Fibroblast of upper back skin (primary cell): ENCODE measurements around the gene TNNI3.
A peak's percentile ranks its signal among the peaks of the same experiment; 100 is the strongest.
"Not testable (repeated sequence)": the region's sequence is repeated elsewhere in the genome, so short reads cannot be mapped to it uniquely, and the experiment has no call there.

Source experiments
- DNase-seq: peaks from one replicate; pipeline ENCODE4 v3.0.0-alpha.2; 2013

The TNNI3 gene

GRCh38 chr19:55157064-55157908 is at the start of gene TNNI3:
Gene TNNI3 (minus strand): TSS chr19:55157732. CDS start chr19:55157589, 143 bp downstream.
- no peak for DNase-seq

DNA sequence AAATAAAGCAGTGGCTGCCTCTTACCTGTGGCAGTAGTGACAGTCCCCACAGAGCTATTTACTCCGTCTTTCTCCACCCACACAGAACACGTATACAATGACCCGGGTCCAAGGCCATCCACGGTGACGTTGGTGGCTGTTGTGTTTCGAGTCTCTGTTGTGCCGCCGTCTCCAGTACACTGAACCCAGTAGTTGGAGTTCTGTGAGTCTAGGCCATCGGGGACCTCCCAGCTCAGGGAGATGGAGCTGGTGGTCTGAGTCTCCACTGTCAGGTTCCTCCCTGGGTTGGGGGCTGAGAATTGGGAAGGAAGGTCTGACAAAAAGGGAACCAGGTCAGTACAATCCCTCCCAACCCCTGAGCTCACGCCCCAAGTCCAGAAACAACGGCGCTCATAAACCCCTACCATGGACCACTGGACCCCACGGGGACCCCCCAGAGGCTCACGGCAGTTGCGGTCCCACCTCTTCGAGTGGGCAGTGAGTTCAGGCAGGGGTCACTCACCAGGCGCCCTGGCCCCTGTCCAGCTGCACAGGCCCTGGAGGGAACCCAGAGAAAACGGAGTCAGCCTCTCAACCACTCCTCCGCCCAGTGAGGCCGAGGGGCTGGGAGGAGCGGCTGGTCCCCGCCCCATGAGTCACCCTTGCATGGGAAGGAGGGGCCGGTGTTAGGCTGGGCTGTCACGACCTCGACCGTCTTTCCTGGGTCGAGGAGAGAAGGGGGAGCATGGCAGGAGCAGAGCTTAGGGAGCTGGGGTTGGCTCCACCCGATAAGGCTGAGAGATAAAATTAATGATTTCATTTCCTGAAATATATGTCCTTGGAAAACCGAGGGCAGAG is 49.4 kb upstream of the TNNI3 start:
- peak; percentile 83 for DNase-seq

DNA sequence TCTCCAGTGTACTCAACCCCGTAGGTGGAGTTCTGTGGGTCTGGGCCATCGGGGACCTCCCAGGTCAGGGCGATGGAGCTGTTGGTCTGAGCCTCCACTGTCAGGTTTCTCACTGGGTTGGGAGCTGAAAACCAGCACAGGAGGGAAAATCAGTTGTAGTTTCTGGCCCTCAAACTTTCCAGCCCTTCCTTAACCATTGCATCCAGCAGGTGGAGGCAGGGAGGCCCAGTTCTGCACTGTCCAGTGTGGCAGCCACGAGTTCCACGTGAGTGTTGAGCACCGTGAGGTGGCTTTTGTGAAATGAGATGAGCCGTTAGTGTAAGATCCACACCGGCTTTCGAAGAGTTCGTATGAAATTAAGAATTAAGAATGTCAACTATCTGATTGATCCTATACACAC is 44.7 kb upstream of the TNNI3 start:
- not testable (repeated sequence) for DNase-seq

- DNase-seq, result no peak
Observed at GRCh38 chr19:55199620-55200204, 42.2 kb upstream of the TNNI3 start.

- no peak for DNase-seq
Observed at GRCh38 chr19:55198651-55199050, 41.1 kb upstream of the TNNI3 start.

DNA sequence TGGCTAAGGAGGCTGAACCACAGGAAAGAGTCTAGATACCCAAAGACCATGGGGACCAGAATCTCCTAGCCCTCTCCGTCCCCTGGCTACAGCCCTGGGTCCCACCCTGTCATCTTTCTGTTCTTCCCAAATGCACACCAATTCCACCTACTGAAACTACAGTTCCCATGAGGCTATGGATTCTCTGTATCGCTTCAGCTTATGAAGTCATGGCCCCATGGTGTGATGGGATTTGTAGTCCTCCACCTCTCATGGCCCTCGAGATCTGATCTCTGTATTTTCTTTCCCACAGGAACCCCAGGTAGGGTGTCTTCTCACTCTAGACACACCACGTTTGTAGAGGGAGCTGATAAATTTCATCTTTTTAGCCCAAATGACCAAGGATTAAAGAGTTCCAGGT is 40.0 kb upstream of the TNNI3 start:
- no peak for DNase-seq

DNA sequence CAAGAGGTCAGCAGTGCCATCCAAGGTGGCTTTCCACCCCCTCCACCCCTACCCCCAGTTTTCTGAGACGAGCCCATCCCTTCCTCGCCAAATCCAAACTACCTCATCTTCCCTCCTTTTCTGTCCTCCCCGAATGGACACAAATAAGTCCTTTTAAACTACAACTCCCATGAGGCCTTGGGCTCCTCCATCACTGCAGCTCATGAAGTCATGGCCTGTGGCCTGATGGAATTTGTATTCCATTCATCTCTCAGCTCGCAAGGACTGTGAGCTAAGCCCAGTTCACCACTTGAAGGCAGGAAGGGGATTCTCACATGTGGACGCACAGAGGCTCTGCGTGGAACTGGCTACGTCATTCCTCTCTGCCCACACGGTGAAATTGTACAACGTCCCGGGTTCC is 39.3 kb upstream of the TNNI3 start:
- no peak for DNase-seq

DNA sequence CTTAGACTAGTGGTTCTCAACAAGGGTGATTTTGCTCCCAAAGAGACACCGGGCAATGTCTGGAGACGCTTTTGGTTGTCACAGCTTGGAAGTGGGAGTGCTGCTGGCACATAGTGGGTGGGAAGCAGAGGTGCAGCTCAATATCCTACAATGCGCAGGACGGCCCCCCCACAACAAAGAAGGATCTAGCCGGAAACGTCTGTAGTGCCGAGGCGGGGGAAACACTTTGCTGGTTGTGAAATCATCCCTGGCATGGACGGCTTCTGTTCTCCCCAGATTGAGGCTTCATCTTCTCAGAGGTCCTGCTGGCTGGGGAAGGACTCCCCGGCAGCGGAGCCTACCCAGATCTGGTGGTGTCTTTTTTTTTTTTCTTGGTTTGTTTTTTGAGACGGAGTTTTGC is 35.9 kb upstream of the TNNI3 start:
- DNase-seq, result no peak

- DNase-seq, result peak; percentile 79
Observed at GRCh38 chr19:55189403-55189835, 31.9 kb upstream of the TNNI3 start.

- DNase-seq, result no peak
Observed at GRCh38 chr19:55188625-55189024, 31.1 kb upstream of the TNNI3 start.

DNA sequence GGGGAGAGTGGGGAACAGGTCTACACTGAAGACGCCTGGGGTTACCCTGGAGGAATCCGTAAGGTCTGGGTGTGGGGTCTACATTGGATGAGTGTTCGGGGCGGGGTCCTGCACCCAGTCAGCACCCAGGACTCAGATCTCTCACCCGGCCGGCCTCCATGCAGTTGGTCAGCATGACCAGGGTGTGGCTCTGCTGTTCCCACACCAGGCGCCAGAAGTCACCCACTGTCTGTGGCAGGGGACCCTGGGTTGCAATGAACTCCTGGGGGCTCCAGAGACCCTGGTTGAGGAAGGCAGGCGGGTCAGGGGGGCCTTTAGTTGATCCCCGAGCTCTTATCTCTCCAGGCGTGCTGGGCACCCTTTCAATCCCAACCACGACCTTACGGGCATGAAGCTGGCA is 28.5 kb upstream of the TNNI3 start:
- no peak for DNase-seq

- no peak for DNase-seq
Observed at GRCh38 chr19:55181740-55182139, 24.2 kb upstream of the TNNI3 start.

GRCh38 chr19:55179606-55180484 is 22.3 kb upstream of the TNNI3 start, which contains the start of gene SYT5:
Gene SYT5 (minus strand): TSS chr19:55180289. CDS start chr19:55179041, 1,248 bp downstream.
- peak; percentile 14 for DNase-seq

- peak; percentile 71 for DNase-seq
Observed at GRCh38 chr19:55178781-55179599, 21.5 kb upstream of the TNNI3 start.

- no peak for DNase-seq
Observed at GRCh38 chr19:55176076-55176475, 18.5 kb upstream of the TNNI3 start.

DNA sequence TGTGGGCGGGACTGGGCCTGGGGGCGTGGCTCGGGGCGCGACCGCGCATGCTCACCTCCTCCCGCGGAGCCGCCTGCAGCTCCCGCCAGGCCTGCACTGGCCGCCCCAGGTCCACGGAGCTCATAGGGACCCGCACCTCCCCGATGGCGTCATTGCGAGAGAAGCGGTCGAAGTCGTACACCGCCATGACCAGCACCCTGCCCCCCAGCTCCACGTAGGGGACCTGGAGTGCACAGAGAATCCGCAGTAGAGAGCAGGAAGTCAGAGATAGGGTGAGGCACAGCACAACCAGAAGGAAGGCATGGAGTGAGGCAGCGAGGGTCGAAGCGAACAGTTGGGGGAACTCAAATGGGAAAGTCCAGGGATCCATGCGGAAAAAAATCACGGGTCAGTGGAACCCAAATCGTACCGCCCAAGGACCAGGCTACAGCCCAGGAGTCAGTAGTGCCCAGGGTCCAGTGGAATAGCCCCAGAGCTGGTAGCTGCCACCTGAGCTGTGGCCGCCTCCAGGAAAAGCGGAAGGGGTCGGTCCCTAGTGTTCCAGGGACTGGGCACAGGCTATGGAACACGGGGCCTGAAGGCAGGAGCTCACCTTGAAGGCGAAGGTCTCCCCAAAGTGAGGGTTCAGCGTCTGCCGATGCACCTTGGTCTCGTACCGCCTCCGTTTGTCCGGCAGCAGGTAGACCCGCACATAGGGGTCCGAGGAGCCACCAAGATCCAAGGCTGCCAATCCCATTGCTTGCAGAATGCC is 17.8 kb upstream of the TNNI3 start:
- DNase-seq, result no peak

DNA sequence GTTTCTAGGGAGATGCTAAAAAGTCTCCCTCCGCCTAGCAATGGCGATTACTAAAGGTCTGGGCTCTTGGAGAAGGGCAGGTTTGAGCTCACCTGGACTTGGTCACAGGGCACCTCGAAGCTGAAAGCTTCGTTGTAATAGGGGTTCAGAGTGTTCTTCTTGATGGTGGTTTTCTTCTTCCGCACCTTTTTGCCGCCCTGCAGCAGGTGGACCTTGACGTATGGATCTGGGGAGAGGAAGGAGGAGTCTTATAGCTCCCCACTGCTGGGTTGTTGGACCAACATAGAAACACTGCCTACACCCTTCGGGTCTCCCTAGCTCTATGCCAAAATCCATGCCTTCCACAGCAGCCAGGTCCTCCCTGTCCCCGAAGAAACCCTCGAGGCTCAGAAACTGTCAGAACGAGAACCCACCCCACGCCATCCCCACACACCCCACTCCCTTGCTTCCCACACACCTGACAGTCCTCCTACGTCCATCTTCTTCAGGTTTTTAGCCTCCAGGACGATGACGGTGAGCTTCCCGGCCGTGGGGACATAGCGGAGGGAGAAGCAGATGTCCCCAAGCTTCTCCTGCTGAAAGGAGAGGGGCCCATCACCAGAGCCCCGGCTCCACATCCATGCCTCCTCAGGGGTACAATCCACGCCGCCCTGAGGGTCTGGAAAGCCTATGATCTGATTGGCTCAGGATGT is 17.0 kb upstream of the TNNI3 start:
- DNase-seq, result no peak

DNA sequence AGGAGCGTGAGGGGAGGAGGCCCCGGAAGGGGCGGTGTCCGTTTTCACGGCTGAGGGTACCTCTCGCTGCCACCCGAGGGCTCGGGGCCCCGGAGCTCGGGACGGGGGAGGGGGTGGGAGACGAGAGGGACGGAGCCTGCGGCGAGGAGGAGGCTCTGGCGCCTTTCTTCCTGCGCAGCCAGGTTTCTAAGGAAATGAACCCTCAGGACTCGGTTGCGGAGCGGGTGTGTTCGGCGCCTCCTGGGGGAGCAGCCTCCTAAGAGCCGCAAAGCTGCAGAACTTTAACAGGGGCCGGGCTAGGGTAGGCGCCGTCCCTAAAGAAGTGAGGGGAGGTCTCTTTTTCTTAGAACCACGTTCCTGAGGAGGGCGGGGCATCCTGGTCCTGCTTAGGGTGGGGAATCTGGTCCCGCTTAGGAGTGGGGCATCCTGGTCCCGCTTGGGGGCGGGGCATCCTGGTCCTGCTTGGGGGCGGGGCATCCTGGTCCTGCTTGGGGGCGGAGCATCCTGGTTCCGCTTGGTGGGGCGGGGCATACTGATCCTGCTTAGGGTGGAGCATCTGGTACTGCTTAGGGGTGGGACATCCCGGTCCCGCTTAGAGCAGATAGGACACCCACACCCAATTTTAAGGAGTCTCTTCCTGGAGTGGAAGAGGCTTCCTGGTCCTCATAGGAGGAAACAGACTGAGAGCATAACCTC is 16.3 kb upstream of the TNNI3 start:
- peak; percentile 68 for DNase-seq

- no peak for DNase-seq
Observed at GRCh38 chr19:55173186-55173713, 15.7 kb upstream of the TNNI3 start.
